IPS-18c (cell line): ENCODE results near the gene HRAS.

Experiments used
- H3K4me3 ChIP-seq: 2 replicates; pipeline ENCODE4 v1.7.0; 2013; ENCODE audit warnings: low read depth, mild to moderate bottlenecking, low read length, moderate library complexity; ENCODE audit not compliant: insufficient read depth
- H3K9me3 ChIP-seq: one replicate; pipeline ENCODE4 v1.6.1; 2013; ENCODE audit warnings: mild to moderate bottlenecking, low read length, moderate library complexity; ENCODE audit not compliant: control insufficient read depth, insufficient read depth

The HRAS gene

GRCh38 chr11:494761-495536 is 40.4 kb downstream of the HRAS start:
- peaks cover 6% of the 10 kb centered on the region for H3K9me3 ChIP-seq
- H3K4me3 ChIP-seq, result no peak overlapping the region

GRCh38 chr11:492427-493226 is 42.7 kb downstream of the HRAS start:
- H3K9me3 ChIP-seq, result peaks cover 2% of the 10 kb centered on the region
- no peak overlapping the region for H3K4me3 ChIP-seq

GRCh38 chr11:491358-491757 is 44.0 kb downstream of the HRAS start:
- no peaks in the 10 kb centered on the region for H3K9me3 ChIP-seq

GRCh38 chr11:490930-491260 is 44.5 kb downstream of the HRAS start:
- H3K4me3 ChIP-seq, result no peak overlapping the region
- no peaks in the 10 kb centered on the region for H3K9me3 ChIP-seq

More at GRCh38 chr11:491358-491757, 44.0 kb downstream of the HRAS start:
- no peak overlapping the region for H3K4me3 ChIP-seq

- Histone ChIP-seq H3K4me3 (no peak overlapping the region), H3K9me3 (no peaks in the 10 kb centered on the region)
Observed at GRCh38 chr11:490186-490929, 45.0 kb downstream of the HRAS start.

- no peaks in the 10 kb centered on the region for H3K9me3 ChIP-seq
- no peak overlapping the region for H3K4me3 ChIP-seq
Observed at GRCh38 chr11:489610-490185, 45.7 kb downstream of the HRAS start.

- Histone ChIP-seq H3K9me3 (no peaks in the 10 kb centered on the region), H3K4me3 (no peak overlapping the region)
Observed at GRCh38 chr11:488992-489391, 46.4 kb downstream of the HRAS start.

- Histone ChIP-seq H3K4me3 (no peak overlapping the region), H3K9me3 (no peaks in the 10 kb centered on the region)
Observed at GRCh38 chr11:488579-488978, 46.8 kb downstream of the HRAS start.

- Histone ChIP-seq H3K4me3 (no peak overlapping the region), H3K9me3 (no peaks in the 10 kb centered on the region)
Observed at GRCh38 chr11:488062-488461, 47.3 kb downstream of the HRAS start.

- H3K9me3 ChIP-seq, result no peaks in the 10 kb centered on the region
- H3K4me3 ChIP-seq, result no peak overlapping the region
Observed at GRCh38 chr11:487571-488021, 47.8 kb downstream of the HRAS start.

GRCh38 chr11:486189-486588 is 49.2 kb downstream of the HRAS start:
- H3K9me3 ChIP-seq, result no peaks in the 10 kb centered on the region
- H3K4me3 ChIP-seq, result no peak overlapping the region

GRCh38 chr11:484616-485015 is 50.8 kb downstream of the HRAS start:
- Histone ChIP-seq H3K4me3 (no peak overlapping the region), H3K9me3 (no peaks in the 10 kb centered on the region)
